Measurements from ENCODE around the gene BMP6.

BMP6 gene

DNA sequence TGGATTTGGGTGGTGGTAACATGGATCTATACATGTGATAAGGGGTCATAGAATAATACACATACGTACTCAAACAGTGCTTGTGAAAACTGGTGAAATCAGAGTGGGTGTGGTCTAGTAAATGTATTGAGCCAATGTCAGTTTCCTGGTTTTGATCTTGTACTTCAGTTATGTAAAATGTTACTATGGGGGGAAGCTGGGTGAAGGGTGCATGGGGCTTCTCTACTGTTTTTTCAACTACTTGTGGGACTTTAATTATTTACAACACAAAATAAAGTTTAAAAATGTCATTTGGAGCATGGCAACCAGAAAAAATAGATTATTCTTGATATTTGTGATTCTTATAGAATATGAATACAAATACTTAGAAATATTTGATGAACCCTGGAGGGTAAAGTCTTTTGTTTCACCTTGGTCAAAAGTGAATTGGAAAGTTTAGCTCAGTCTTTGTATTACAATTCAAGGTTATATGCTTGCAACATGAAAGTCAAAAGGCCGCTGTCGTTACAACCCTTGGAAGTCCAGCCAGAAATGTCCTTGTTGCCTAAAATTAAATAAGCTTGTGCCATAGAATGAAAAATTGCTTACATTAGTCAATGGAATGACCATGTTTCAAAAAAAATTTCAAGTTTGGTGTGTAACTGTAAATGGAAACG, 110.6 kb downstream of the BMP6 start:
- no peak for DNase-seq

DNA sequence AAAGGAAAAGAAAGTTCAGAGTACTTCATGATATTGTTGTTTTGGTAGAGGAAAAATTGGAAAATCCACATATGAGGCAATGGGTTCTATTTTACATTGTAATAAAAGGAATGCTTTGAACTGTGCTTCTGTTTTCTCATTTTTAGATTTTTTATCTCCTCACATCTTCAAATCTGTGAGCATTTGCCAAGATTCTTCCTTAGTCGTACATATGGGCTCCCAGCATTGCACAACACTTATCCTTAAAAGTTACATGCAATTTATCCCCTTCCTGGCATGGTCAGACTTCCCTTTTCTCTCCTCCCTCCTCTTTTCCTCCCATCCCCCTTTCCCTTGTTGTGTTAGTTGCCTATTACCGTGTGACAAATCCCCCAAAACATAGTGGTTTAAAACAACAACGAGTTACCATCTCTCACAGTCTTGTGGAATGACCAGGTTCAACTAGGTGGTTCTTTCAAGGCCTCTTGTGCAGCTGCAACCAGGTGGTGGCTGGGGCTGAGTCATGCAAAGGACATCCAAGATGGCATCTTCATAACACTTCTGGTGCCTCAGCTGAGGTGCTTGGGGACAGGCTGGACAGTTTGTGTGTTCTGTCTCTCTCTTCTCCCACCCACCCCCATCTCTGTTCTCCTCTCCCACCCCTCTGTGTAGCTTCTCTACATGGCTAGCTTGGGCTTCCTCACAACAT, 116.0 kb downstream of the BMP6 start:
- no peak for DNase-seq

DNA sequence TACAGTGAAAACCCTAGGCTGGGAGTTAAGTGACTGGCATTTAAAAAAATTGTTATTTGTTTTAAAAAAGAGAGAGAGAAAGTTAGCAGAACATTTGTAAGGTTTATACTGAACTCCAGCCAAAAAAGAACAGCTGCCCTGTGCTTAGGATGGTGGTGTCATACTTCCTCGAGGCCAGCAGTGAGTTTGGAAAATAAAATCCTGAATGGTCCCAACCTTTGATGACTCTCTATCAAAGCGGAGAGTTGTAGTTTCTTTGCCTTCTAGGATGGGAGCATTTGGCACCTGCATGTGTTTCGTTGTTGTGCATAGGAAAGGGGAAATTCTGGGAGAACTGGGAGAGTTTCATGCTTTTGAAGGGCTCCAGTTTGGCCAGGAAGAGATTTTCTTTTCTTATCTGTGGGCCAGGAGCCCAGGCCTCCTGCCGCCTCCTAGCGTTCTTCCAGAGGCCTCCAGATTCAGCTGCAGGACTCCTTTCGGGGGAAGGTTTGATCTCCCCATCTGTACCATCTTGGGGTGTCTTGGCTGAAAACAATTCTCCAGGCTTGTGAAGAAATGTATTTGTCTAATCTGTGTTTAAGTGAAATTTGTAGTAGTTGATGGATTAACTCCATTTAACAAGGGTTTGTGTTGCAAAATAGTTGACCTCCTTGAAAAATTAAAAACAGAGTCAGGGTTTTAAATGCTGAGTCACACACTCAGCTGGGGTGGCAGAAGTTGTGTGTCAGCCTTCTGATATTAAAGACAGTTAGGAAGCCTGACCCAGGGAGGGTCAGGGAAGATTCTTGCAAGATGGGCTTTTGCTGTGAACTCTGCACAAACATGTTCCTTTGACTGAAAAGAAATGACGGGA, 121.3 kb downstream of the BMP6 start:
- no peak for DNase-seq

DNA sequence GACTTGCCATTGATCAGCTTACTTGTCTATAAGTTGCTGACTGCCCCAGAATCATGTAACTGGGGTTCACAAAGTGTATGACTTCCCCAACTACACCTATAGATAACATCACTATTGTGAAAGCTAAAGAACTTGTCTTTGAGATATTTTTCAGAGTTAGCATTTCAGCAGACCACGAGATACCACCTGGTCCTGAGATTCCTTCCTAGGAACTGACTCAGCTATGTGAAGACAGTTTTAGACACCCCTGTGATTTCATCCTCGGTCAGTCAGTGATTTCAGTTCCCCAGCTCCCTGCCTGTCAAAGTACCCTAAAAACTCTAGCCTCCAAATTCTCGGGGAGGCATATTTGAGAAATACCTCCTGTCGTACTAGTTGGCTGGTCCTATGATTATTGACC, 122.3 kb downstream of the BMP6 start:
- DNase-seq = no peak

DNA sequence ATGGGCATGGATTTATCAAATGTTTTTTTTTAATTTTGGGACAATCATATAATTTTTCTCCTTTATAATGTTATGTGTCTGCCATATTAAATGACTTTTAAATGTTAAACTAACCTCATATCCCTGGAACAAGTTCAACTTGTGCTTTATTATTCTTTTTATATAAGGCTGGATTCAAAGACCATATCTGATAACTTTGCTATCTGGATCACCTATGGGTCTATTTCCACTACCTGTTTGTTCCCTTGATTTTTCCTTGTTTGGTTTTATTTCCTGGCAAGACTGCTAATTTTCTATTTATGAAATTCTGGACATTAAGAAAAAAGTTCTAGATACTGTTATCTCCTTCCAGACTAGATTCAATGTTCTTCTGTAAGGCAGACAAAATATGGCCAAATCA, 125.9 kb downstream of the BMP6 start:
- no peak for DNase-seq

DNA sequence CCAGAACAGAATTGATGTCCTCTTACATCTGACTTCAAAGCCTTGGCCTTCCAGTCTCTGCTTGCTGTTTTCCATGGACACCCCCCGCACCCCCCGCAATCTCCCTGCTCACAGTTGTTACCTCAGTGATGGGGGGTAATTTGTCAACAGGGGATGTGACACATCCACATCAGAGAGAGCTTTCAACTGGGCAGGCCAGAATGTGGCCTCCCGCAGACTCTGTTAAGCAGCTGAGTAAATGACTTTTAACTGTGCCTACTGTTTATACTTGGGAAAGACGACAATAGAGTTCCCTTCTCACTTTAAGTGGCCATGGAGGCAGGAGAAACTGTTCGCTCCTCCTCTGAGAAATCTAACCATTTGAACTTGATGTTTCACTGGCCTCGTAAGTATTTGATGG, 133.7 kb downstream of the BMP6 start:
- no peak for DNase-seq

DNA sequence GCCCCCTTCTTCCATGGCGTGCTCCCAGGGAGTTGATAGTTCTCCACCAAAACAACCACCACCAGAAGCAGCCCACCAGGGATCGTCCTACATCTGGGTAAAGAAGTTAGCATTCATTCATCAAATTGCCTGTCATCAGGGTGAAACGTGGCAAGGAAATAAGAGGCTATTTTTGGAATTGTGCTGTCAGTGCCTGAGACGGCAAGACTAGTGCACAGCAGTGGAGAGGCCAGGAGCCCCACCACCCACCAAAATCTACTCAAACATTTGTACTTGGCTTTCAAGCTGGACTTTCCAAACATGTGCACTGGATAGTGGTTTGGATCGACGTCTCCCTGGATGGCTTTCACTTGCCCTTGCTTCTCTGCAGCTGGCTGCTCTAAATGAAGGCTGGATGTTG, 139.9 kb downstream of the BMP6 start:
- DNase-seq = no peak

DNA sequence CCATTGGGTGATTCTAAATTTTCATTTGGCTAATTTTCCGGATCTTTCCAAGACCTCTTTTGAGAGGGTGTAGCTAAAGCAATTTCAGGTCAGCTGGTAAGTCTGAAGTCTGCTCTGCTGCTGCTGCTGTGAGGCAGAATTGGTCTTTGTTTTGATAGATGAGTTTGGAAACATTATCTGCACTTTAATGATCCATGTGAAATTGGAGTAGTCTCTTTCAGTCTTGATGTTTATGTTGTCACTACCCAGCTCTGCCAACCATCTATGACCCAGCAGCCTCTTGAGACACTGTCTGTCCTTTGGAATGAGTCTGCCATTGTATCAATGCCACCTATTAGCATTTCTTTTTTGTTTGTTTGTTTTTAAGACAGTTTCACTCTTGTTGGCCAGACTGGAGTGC, 140.6 kb downstream of the BMP6 start:
- DNase-seq = no peak

DNA sequence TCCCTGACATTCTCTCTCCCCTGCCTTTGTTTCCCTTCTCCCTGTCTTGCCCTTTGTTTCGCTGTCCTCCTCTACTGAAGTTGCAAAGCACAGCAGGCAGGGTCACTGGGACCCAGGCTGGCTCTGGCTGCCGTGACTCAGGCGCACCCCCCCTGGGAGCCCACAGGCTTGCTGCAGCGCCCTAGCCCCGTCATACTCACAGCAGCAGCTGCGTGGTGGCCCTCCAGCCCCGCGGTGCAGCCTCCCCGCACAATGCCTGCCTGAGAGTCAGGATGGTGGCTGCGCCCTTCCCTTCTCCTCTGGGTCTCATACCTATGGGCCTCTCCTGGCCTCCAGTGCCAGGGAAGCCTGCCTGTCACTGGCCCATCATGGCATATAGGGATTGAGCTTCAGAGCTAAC, 143.0 kb downstream of the BMP6 start:
- no peak for DNase-seq

DNA sequence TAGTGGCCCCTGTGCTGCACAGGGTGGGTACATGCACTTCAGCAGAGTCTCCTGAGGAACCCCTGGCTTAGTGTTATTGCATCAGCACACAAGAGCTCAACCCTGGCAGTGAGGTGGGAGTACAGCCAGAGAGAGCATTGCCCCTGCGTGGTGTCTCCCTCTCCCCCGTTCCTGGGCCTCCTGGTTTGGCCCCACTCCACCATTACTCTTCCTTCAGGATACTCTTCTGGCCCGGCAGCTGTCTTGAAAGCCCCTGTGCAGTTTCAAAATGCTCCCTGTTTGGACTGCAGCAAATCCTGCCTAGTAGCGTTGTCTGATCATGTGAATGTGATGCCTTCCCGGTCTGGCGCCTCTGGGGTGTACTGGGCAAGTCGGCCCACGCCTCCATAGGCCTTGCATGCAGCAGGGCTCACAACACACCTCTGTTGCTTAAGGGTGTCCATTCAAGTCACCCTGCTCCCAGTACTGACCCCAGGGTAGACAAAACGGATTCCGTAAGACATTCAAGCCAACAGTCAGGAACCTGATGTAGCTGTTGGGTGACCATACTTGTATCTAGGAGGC, 152.6 kb downstream of the BMP6 start:
- no peak for DNase-seq

DNA sequence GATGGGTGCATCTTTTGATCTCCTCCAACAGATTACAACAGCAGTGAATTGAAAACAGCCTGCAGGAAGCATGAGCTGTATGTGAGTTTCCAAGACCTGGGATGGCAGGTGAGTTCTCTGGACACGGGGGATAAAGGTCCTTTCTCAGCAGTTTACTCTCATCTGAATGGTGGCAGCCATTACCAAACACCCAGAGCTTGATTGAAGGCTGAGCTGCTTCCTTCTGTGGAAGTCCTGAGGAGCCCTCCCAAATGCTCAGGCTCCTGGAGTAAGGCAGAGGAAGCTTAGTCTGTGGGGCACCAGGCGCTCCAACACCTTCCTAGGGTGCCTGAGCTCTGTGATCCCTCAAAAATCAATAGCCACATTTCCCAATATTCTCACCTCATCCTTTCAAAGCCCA, 153.1 kb downstream of the BMP6 start:
- no peak for DNase-seq

DNA sequence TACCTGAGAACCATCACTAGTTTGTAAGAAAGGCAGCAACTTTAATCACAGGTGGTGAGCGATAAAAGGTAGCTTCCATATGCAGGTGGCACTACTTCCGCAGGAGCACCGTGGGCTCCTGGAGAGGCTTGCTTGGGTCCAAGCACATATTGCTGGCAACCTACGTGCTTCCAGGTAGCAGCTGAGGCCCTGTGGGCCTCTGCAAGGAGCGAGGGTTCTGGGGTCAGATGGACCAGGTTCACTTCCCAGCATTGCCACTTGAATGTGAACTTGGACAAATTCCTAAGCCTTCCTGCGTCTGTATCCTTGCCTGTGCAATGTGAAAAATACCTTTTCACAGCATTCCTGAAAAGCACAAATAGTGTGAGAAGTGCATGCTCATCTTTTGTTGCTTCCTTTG, 153.7 kb downstream of the BMP6 start:
- DNase-seq = no peak

DNA sequence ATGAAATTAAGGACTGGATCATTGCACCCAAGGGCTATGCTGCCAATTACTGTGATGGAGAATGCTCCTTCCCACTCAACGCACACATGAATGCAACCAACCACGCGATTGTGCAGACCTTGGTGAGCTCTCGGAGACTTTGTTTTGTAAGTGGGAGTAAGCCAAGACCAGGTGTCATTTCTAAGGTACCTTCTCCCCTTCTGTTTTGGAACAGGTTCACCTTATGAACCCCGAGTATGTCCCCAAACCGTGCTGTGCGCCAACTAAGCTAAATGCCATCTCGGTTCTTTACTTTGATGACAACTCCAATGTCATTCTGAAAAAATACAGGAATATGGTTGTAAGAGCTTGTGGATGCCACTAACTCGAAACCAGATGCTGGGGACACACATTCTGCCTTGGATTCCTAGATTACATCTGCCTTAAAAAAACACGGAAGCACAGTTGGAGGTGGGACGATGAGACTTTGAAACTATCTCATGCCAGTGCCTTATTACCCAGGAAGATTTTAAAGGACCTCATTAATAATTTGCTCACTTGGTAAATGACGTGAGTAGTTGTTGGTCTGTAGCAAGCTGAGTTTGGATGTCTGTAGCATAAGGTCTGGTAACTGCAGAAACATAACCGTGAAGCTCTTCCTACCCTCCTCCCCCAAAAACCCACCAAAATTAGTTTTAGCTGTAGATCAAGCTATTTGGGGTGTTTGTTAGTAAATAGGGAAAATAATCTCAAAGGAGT, 154.2 kb downstream of the BMP6 start:
- no peak for DNase-seq

DNA sequence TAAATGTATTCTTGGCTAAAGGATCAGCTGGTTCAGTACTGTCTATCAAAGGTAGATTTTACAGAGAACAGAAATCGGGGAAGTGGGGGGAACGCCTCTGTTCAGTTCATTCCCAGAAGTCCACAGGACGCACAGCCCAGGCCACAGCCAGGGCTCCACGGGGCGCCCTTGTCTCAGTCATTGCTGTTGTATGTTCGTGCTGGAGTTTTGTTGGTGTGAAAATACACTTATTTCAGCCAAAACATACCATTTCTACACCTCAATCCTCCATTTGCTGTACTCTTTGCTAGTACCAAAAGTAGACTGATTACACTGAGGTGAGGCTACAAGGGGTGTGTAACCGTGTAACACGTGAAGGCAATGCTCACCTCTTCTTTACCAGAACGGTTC, 154.8 kb downstream of the BMP6 start:
- DNase-seq = no peak

DNA sequence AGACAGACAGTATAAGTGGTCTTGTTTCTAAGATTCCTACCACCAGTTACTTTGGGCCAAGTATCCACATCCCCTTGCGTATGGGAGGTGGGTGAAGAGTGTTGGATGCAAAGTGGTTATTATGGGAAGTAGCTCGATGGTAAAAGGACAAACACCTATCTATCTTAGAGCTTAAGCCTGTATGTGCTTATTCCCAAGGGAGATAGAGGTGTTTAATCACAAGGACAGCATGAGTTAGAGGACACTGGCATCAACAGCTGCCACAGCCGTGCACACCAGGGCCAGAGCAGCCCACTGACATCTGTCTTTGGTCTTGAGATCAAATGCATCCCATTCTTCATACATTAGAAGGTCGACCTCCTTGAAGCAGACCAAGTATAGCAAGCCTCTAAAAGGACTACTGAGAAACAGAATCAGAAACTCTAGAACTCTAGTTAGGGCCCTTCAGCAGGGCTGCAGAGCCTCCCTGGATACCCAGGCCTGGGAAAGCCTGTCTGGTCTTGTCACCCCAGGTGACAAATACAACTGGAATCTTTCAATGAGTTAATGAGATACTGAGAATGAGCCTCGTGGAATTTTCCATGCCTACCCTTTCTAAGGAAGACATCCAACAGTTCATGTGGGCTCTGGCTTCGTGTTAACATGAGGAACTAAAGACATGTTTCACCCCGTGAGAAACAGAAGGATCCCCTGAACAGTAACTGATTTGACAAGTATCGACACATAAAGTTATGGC, 156.0 kb downstream of the BMP6 start:
- no peak for DNase-seq

DNA sequence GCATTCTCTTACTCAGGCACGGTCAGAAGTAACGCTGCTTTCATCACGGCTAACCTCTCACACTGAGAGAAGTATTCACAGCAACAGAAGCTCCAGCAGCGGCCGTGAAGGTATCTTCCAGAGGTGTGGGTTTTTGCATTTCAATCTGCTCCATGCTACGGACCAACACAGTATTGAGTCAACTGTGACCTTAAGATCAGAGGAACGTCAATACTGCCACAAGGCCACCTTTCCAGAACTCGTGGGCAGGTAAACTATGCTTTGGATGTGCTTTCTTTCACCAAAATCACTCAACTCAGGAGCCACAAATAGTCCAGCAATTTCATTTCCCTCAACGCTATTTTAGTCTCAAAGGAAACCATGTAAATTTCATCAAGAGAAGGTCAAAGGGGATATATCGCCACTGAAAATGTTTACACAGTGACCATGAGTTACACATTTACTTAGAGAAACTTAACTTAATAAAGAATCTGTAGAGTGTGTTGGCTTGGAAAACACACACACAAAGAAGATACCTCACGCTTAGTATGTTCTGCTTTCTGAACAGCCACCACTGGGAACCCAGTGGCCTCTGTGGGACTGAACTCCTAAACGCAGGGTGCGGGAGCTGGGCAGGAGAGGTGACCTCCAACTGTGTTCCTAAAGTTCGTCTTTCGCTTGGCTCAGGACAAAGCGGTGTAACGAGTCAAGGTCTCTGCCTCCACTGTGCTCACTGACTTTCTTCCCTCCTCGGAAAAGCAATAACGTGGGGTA, 156.8 kb downstream of the BMP6 start:
- no peak for DNase-seq

DNA sequence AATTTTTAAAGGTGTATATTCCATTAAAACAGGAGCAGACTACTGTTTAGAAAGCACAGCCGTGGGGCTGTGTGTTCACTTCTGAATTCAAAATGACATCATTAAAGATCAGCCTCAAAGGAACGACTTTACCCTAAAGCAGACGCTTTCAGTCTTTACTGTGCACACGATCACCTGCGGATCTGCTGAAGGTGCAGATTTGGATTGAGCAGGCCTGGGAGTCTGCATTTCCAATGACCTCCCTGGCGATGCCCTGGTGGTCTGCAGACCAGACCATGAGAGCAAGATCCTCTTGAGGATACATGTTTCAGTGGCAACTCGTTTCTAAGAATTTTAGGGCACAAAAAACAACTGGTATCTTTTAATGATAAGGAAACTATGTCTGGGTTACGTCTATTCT, 157.5 kb downstream of the BMP6 start:
- DNase-seq = no peak

DNA sequence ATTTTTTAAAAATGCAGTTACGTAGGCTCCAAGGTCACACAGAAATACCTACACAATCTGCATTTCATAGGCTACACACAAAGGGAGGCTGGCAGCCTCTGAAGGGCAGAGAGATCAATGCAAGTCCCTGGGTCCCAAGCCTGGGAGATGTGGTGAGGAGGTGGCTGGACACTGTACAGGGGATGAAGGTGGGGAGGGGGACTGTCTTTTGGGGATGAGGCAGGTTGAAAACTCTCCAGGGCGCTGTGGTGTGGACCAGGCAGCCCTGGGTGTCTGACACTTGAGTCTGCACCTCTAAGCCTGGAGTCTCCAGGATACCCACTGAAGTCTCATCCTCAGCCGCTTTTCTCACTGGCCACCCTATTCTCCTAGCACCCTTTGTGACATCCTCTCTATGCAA, 160.2 kb downstream of the BMP6 start:
- DNase-seq = no peak

DNA sequence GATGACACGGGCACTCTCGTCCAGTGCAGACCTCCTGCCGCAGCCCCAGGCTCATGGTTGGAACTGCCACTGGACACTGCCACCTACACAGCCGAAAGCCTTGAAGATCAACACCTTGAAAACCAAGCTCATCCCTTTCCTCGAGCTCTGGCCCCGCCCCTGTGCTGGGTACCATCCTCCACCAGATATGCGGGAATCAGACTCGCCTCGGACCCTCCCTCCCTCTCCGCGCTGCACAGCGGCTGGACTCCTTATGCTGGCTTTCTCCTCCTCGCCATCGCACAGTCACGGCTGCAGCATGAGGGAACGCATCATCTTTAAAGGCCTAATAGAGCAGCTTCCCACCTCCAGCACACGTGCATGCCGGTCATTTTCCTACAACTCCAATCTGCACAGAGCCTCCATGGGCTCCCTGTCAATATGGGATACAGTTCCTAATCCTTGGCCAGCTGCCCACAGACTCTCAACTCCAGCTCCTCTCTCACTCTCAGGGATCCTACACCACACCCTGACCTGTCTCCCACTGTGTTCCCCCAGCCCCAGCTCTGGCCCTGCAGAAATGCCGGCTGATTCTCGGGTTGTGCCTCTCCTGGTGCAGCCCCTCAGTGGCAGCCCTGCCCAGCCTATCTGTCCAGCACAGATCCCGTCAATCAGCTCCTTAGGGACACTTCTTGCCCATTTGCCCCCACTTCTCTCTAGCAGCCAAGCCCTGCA, 161.5 kb downstream of the BMP6 start:
- DNase-seq = no peak

DNA sequence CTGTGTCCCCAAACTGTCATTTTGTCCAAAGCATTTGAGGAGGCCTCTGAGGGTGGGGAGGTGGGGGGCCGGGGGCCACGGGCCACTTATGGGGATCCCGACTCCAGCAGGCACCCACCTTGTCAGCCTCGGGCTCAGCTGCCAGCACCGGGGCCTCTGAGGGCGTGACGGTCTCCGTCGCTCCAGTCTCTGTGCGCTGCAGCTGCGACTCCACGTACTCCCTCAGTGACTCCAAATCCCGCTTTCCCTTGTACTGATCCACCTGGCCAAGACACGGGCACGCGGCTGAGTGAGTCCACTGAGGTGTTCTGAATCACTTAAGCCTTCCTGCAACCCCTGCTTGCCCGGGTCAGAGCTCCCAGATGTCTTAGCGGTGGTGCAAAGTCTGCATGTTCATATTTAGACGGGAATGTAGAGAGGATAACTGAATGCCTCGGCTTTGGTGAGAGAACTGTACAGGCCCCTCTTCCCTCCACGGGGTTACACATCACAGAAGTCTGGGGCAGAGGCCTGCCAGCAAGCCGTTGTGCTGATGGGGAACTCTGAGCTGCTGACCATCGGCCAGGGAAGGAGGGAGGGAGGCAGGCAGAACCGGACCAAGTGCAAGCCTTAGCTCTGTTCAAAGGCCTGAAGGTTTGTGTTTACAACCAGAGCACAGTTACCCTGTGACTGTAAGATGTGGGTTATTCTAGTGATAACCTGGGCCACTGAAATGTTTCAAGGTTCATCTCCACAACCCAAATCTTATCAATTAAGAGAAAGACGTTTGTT, 162.9 kb downstream of the BMP6 start:
- DNase-seq = no peak
